ENCODE measurements around the gene PHACTR4.
A peak's percentile ranks its signal among the peaks of the same experiment; 100 is the strongest.
"Not testable (repeated sequence)": the region's sequence is repeated elsewhere in the genome, so short reads cannot be mapped to it uniquely, and the experiment has no call there.

Gene PHACTR4

DNA sequence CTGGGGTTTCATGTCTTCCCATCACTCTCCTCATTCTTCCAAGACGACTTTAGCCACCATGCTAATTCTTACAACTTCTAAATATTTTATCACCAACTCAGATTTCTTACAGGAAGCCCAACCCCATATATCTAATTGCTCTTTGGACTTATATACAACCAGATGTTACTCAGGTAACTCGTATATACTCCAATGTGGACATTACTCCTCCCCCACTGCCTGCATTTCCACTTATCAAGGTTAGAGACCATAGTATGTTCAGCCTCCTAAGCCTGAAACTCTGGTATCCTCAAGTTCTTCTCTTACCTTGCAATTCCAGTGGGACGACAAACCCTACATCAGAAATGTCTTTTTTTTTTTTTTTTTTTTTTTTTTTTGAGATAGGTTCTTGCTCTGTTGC is 133.6 kb downstream of the PHACTR4 start:
- DNase-seq = no peak

- peak; percentile 90 to 98 (median 94) for DNase-seq
These were observed 136.1 kb downstream of the PHACTR4 start, which contains the start of gene RCC1 for GRCh38 chr1:28505406-28506187. TSS of gene RCC1 (plus strand) at chr1:28506043. CDS start at chr1:28529867, 23,824 bp downstream.

- DNase-seq = no peak
These were observed 137.3 kb downstream of the PHACTR4 start for GRCh38 chr1:28506907-28507246.

- no peak for DNase-seq
These were observed 137.7 kb downstream of the PHACTR4 start for GRCh38 chr1:28507247-28507645.

DNA sequence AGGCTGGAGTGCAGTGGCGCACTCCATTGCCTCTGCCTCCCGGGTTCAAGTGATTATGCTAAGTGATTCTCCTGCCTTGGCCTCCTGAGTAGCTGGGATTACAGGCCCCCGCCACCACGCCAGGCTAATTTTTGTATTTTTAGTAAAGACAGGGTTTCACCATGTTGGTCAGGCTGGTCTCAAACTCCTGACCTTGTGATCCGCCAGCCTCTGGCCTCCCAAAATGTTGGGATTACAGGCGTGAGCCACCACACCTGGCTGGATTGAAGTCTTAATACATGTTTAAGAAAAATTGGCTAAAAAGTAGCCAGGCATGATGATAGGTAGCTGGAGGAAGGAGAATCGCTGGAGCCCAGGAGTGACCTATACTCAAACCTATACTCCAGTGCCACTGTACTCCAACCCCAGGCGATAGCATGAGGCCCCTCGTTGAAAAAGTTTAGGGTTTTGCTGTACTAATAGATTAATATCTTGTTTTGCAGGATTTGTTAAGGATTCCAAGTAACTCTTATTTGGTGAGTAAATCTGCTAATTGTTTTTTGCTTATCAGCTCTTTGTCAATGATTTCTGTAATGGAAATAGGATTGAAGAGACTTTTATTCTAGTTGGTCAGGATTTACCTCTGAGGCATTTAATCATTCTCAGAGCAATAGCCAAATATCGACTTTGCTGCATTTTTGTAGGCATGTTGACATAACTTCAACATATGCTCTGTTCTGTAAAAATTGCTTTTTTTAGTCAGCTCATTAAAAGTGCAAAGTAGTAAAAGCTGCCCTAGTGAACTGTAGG is 138.3 kb downstream of the PHACTR4 start:
- no peak for DNase-seq

- DNase-seq = no peak
These were observed 138.9 kb downstream of the PHACTR4 start for GRCh38 chr1:28508435-28508754.

DNA sequence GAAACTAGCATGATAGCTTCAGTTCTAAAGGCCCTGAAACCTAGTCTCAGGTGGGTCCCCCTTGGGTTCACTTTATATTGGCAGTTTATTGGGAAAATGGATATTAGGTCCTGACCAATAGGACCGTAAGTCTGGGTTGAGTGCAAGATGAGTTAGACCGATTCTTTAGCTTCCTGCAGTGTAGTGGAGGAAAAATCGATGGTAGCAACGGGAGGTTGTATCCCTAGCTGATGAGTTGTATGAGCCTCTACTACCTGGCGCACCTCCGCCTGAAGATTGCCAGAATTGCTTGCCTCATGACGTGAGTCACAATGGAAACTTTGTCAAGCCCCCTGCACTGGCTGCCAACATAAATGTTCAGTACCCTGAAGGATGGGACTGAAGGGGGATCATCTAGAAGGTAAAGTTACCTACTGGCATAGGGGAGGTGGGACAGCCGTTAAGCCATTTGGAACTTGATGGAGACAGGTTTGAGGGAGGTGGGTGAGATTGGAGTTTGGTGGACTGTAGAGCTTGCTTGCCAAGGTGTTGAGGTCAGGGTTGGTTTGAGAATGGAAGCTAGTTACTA is 140.2 kb downstream of the PHACTR4 start:
- peak in 1 of 5 donors; percentile 22 for DNase-seq

GRCh38 chr1:28510273-28510969 is 140.9 kb downstream of the PHACTR4 start:
- peak in 1 of 5 donors; percentile 29 for DNase-seq

DNA sequence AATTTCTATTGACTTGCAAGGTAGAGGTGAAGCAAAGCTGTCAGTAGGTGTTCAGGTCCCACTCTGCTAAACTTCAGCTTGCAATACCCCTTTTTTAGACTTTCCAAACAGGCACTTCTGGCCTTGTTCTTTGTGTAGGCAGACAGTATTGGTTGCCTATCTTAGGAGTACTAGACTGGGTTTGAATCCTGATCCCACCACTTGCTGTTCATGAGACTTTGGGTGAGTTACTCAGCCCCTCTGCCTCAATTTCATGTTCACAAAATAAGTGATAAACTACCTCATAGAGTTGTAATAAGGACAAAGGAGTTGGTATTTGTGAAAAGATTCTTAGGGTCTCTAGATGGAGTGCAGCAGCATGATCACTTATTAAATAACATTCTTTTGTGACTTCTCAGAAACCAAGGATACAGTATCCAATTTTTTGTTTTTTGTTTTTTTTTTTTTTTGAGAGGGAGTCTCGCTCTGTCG is 141.5 kb downstream of the PHACTR4 start:
- DNase-seq = no peak

- DNase-seq = no peak
These were observed 142.6 kb downstream of the PHACTR4 start for GRCh38 chr1:28512058-28512611.

DNA sequence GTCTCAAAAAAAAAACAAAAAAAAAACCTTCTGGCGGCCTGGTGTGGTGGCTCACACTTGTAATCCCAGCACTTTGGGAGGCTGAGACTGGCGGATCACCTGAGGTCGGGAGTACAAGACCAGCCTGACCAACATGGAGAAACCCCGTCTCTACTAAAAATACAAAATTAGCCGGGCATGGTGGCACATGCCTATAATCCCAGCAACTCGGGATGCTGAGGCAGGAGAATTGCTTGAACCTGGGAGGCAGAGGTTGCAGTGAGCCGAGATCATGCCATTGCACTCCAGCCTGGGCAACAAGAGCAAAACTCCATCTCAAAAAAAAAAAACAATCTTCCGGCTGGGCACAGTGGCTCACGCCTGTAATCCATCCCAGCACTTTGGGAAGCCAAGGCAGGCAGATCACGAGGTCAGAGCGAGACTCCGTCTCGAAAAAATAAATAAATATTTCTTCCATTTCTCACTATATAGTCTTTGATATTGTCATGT is 144.9 kb downstream of the PHACTR4 start:
- not testable (repeated sequence) for DNase-seq

DNA sequence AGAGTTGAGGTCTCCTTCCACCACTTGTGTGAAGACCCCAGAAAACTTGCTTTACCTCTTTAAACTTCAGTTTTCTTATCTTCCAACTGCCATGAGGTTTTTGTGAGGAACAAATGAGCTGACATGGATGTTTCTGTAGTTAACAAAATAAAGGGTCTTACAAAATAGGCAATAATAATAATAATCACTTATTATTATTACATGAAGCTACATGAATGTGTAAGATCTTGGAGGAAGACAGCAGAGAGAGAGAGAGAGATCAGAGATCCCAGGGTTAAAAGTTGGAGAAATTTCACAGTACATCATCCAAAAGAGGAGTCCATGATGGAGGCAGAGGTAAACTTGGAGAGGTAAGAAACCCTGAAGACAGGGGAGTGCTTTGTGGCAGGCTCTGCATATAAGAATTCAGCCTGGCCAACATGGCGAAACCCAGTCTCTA is 147.0 kb downstream of the PHACTR4 start:
- DNase-seq = no peak

DNA sequence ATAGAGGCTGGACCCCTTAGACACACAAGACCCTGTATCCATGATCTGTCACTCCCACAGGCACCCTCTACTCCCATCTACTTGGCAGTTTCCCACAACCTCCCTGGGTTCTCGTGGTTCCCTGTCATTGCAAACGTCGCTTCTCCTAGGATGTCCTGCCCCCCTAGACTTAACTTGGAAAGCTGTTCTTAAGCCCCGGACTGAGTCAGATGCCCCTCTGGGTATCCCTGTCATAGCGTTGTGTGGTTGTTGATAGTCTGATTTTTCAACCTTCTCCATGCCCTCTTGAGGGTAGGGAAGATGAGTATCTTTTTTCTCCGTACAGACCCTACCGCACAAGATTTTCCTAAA is 148.1 kb downstream of the PHACTR4 start:
- DNase-seq = no peak

DNA sequence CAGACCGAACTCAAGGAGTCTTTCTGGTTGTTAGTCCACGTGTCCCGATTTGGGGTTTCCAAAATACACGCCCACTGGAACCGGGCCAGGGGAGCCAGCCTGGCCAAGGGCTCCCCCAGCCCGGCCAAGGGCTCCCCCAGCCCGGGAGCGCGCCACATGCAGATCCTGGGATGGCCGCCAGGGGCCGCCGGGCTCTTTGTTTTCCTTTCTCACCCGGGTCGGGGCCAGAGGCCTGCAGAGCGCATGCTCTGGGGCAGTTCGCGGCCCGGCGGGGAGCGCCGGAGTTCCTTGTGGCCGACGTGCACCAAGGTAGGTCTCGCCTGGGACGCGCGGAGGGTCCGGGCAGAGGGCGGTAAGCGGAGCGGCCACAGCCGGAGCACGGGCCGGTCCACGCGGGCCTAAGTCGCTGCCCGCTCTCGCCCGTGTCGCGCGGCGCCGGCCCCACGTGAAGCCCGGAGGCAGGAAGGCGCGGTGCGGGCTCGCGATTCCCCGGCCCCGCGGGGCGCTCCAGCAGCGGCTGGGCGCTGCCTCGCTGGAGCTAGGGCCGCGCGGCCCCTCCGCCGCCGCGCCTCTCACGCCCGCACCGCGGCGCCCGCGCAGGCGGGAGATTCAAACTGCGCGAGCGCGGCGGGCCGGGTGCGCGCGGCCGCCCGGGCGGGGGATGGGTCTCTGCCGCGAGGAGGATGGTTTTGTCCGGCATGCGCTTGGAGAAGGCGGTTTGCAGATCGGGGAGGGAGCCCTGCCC is 148.6 kb downstream of the PHACTR4 start:
- DNase-seq = peak; percentile 70 to 87 (median 82)

DNA sequence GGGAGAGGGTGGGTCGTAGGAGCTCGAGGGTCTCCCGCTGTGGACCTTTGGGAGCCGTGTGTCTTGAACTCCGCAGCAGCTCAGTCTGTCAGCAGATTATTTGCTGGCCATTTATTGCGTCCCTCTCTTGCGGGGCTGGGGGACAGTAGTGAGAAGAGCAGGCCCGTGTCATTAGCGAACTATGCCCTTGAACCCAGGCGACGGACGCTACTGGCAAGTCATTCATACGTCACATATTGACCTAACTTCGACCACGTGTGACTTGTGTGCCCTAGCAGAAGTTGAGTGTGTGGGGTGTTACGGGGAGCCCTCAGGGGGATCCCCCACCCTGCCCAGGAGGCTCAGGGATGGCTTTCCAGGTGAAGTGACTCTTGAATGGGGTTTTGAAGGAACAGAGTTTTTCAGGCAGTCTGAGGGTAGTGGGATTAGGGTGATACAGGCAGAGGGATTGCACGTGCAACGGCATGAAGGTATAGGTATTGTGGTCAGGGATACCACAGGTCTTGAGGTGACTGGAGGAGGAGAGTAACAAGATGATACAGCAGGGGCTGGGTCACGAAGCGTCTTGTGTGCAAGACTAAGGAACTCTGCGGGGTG is 149.3 kb downstream of the PHACTR4 start:
- peak in 1 of 5 donors; percentile 70 for DNase-seq

GRCh38 chr1:28519946-28520725 is 150.6 kb downstream of the PHACTR4 start:
- no peak for DNase-seq

- not testable (repeated sequence) for DNase-seq
These were observed 151.3 kb downstream of the PHACTR4 start for GRCh38 chr1:28520796-28521195.

- no peak for DNase-seq
These were observed 152.1 kb downstream of the PHACTR4 start for GRCh38 chr1:28521502-28522164.

DNA sequence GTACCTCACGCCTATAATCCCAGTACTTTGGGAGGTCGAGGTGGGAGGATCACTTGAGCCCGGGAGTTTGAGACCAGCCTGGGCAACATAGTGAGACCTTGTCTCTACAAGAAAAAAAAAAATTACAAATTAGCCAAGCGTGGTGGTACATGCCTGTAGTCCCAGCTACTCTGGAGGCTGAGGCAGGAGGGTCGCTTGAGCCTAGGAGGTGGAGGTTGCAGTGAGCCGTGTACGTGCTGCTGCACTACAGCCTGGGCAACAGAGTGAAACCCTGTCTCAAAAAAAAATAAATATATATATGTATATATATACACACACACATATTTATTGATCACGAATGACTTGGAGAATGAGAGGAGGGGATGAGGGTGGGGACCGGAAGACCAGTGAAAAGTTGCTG is 153.0 kb downstream of the PHACTR4 start:
- DNase-seq = not testable (repeated sequence)

All from T-helper 1 cell (primary cell).